ENCODE results near the gene SCRN2. TPM values are rescaled to one million over a fixed set of nuclear protein-coding genes. Genes with fewer than 3 reads are reported as not detected.
A peak's percentile ranks its signal among the peaks of the same experiment; 100 is the strongest.

Gene SCRN2
- total and polyA plus RNA-seq, 2 of the 13 experiments (the other 11 are each of a cell fraction or from before 2014, with no cell fraction given), result 21.7 to 29.5 TPM

DNA sequence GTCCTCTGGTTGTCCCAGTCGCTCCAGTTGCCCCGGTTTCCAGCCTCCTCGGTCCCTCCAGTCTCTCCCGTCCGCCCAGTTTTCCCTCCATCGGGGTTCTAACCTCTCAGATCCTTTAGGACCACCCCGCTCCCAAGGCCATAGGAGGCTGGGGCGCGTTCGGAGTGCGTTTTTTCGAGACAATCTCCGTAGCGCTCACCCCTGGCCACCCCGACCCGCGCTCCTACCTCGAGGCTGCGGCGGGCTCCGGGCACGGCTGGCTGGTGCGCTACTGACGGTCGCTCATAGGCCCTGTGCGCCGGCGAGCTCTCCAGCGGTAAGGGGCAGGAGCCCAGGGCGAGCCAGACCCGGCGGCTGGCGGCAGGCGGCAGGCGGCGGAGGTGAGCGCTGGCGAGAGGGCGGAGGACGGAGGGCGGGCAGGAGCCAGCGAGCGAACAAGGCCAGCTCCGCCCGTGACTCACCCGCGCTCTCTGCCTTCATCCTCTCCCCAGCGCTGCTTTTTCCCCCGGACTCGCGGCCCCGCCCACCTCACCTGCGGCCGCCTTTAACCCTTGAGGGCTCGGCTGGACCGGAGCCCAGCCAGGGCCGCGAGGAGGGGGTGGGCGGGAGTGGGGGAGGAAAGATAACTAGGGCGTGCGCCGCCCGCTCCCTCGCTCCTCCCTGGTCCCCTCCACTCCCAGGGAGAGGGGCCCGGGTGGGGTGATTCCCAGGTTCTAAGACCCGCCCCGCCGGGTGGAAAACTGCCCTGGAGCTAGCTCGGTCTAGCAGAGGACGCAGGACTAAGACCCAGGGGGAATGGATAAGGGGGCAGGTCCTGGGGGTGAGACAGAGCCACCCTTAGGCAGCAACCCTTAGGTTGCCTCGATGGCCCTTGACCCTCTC is 9.9 kb upstream of the SCRN2 start, which contains the start of gene SP6 (continued):
- TF ChIP-seq ZNF652 (CRISPR knock-in tag; IDR thresholded peaks at IDR 0.05; ENCODE audit: borderline replicate concordance, low read depth) (peak; percentile 97), CAMTA2 (CRISPR knock-in tag; IDR thresholded peaks at IDR 0.05; ENCODE audit: borderline replicate concordance) (no peak), GZF1 (CRISPR knock-in tag; IDR thresholded peaks at IDR 0.05) (0 out of 2 replicates have a peak, but pooled peaks have one; percentile 49), MAFK (conservative IDR thresholded peaks at IDR 0.05 in 1 of 2, IDR thresholded peaks at IDR 0.05 in 1 of 2; ENCODE audit: low read length in 2 of 2) (no peak), JUND (CRISPR knock-in tag; IDR thresholded peaks at IDR 0.05) (no peak), KLF16 (CRISPR knock-in tag; IDR thresholded peaks at IDR 0.05) (peak in 1 of 2 experiments; percentile 64; a peak in 2 of 4 replicates)
- TF ChIP-seq, protein P1, sequence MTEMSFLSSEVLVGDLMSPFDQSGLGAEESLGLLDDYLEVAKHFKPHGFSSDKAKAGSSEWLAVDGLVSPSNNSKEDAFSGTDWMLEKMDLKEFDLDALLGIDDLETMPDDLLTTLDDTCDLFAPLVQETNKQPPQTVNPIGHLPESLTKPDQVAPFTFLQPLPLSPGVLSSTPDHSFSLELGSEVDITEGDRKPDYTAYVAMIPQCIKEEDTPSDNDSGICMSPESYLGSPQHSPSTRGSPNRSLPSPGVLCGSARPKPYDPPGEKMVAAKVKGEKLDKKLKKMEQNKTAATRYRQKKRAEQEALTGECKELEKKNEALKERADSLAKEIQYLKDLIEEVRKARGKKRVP (CRISPR knock-in tag; IDR thresholded peaks at IDR 0.05), result no peak

DNA sequence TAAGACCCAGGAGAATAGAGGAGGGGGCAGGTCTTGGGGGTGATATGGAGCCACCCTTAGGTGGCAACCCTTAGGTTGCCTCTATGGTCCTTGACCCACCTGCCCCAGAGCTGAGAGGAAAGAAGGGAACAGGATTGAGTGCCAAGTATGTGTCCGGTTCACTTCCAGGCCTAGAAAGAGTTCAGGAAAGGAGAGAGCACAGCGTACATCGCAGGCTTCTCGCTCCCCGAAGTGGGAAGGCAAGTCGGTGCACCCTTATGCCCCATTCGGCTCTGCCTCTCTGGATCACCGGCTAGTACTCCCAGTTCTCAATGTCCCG is 9.3 kb upstream of the SCRN2 start:
- in situ Hi-C loops (cut with HindIII; ENCODE audit: extremely low pct_ligation_motif_present, low pct_unique_long_range_greater_than_20kb) (no loop called here), intact Hi-C loops (cut with micrococcal nuclease; ENCODE audit: unreplicated experiment) (no loop called here)
- DNase-seq (ENCODE audit: low spot score), result no peak
- peak; percentile 14; the same call in 2 of the 3 replicates for ATAC-seq
- WGBS (ENCODE audit: low lambda C conversion rate), result 6% methylated on average over 9 of the region's 9 CpGs
- Histone ChIP-seq H4K20me1 (ENCODE audit: insufficient read depth, low read length) (no peaks in the 10 kb centered on the region), H3K9ac (ENCODE audit: insufficient read depth, low read depth, low read length) (peak overlapping the region; percentile 39; the same call in 1 of the 2 replicates), H3K4me1 (ENCODE audit: insufficient read depth, low read length) (peaks cover 12% of the 10 kb centered on the region), H3K4me2 (ENCODE audit: low read depth, low read length) (peak overlapping the region; percentile 91), H2AFZ (ENCODE audit: low read length) (no peak overlapping the region), H3K27me3 (ENCODE audit: control insufficient read depth in 1 of 2, insufficient read depth in 2 of 2, low read length in 2 of 2) (peaks cover 19 to 66% of the 10 kb centered on the region in 2 experiments), H3K36me3 (replicated peaks in 1 of 2; ENCODE audit: control insufficient read depth in 1 of 2, insufficient read depth in 2 of 2, low read length in 2 of 2) (no peaks in the 10 kb centered on the region), H3K9me3 (ENCODE audit: low read length) (no peaks in the 10 kb centered on the region), H3K27ac (ENCODE audit: extremely low read length, insufficient read depth, low read length) (no peak overlapping the region), H3K79me2 (ENCODE audit: insufficient read depth, low read length) (no peaks in the 10 kb centered on the region), H3K4me3 (replicated peaks in 1 of 3; ENCODE audit: insufficient read depth in 1 of 3, low read depth in 2 of 3, low read length in 3 of 3) (peak overlapping the region; percentile 44 to 74 (median 54))
- ChIA-PET CTCF (ENCODE audit: low intra/inter-chr PET ratio, low total read pairs) (interaction anchor here (1.3 kb wide), 1 partner anchor 39 kb away, joined by 4 read pairs; no protein-coding TSS in a partner anchor), POLR2A (interaction anchor here (0.8 to 2.8 kb wide), 8 partner anchors 9 to 121 kb away, joined by 3 to 28 read pairs (median 6); partner anchors contain the start of genes CDK5RAP3, LRRC46, MRPL10 and PNPO)
- no TSS peak for BruUV-seq (replicated peaks)
- no peak for FAIRE-seq
- TF ChIP-seq, protein P2, sequence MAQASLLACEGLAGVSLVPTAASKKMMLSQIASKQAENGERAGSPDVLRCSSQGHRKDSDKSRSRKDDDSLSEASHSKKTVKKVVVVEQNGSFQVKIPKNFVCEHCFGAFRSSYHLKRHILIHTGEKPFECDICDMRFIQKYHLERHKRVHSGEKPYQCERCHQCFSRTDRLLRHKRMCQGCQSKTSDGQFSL (CRISPR knock-in tag; IDR thresholded peaks at IDR 0.05), result 0 out of 2 replicates have a peak, but pooled peaks have one; percentile 11
- TF ChIP-seq ZNF34 (CRISPR knock-in tag; IDR thresholded peaks at IDR 0.05; ENCODE audit: borderline replicate concordance), result no peak
- TF ChIP-seq CEBPG (CRISPR knock-in tag; IDR thresholded peaks at IDR 0.05), result no peak
- TF ChIP-seq GLI4 (CRISPR knock-in tag; IDR thresholded peaks at IDR 0.05; ENCODE audit: borderline replicate concordance), result no peak
- TF ChIP-seq, protein P3, sequence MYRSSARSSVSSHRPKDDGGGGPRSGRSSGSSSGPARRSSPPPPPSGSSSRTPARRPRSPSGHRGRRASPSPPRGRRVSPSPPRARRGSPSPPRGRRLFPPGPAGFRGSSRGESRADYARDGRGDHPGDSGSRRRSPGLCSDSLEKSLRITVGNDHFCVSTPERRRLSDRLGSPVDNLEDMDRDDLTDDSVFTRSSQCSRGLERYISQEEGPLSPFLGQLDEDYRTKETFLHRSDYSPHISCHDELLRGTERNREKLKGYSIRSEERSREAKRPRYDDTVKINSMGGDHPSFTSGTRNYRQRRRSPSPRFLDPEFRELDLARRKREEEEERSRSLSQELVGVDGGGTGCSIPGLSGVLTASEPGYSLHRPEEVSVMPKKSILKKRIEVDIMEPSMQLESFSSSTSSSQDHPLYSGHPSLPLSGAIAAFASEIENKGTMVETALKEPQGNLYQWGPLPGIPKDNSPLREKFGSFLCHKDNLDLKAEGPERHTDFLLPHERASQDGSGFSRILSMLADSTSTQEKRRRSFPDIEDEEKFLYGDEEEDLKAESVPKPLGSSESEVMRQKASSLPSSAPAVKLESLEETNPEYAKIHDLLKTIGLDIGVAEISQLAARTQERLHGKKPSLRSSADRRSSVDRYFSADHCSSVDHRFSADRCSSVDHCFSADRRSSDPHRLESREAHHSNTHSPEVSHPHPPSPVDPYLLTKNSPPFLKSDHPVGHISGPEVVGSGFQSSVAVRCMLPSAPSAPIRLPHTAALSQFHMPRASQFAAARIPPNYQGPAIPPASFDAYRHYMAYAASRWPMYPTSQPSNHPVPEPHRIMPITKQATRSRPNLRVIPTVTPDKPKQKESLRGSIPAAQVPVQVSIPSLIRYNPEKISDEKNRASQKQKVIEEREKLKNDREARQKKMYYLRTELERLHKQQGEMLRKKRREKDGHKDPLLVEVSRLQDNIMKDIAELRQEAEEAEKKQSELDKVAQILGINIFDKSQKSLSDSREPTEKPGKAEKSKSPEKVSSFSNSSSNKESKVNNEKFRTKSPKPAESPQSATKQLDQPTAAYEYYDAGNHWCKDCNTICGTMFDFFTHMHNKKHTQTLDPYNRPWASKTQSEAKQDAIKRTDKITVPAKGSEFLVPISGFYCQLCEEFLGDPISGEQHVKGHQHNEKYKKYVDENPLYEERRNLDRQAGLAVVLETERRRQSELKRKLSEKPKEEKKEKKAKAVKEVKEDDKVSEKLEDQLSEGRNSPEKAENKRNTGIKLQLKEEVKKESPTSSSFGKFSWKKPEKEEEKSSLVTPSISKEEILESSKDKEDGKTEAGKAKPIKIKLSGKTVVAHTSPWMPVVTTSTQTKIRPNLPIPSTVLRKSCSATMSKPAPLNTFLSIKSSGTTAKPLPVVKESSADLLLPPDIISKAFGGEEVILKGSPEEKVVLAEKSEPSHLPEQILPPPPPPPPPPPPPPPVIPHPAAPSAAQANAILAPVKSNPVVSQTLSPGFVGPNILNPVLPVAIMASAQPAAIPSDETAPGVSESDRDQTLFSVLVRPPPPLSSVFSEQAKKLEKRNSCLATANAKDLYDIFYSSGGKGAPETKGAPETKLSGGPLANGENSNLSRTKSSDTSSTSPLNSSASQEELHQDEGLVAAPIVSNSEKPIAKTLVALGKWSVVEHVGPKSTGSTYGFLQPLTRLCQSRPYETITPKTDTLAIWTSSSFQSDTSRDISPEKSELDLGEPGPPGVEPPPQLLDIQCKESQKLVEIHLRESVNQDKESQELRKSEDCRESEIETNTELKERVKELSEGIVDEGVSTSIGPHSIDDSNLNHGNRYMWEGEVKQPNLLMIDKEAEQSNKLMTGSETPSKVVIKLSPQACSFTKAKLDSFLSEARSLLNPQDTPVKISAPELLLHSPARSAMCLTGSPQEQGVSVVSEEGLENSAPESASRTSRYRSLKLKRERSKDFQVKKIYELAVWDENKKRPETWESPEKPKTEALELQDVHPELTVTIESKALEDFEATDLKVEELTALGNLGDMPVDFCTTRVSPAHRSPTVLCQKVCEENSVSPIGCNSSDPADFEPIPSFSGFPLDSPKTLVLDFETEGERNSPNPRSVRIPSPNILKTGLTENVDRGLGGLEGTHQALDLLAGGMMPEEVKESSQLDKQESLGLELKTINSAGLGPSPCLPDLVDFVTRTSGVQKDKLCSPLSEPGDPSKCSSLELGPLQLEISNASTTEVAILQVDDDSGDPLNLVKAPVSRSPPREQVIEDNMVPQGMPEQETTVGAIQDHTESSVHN (CRISPR knock-in tag; IDR thresholded peaks at IDR 0.05), result no peak

Data from HepG2 (cell line).